ENCODE results near the gene ADSS2.

Gene ADSS2

DNA sequence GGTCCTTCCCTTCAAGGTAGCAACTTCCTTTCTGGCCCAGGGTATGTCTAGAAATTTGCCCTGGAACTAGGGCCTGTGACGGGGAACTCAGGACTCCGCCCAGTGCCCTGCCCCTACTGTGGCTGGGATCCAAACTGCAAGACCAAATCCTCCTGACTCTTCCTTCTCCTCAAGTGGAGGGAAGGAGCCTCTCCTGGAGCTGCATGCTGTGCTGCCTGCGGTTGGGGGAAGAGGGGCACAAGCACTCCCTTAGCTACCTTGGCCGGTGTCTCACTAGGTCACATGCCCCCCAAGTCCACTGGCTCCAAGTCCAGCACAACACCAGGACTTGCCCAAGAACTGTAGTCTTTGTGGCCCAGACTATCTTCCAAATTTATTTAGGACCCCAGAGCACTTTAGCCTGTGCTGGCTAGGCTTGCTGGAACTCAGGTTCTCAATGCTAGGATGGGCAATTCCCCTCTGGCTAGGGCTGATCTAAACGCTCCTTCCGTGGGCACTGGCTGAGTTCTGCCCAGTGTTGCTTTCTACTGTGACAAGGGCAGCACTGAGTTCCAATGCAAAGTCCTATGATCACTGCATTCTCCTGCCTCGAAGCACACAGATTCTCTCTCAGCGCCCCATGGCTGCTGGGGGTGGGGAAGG lies 12.2 kb downstream of the ADSS2 start:
- peaks cover 18% of the 10 kb centered on the region for H4K20me1 ChIP-seq (ENCODE audit: insufficient read depth, low read length, poor library complexity, severe bottlenecking)
- TF ChIP-seq CTCF (conservative IDR thresholded peaks at IDR 0.05; ENCODE audit: low read length) (no peak), EZH2phosphoT487 (IDR thresholded peaks at IDR 0.05; ENCODE audit: borderline replicate concordance) (no peak)
- H3K79me2 ChIP-seq (ENCODE audit: insufficient read depth, low read length), result peaks cover 53% of the 10 kb centered on the region
- peaks cover 10% of the 10 kb centered on the region for H3K4me1 ChIP-seq (ENCODE audit: insufficient read depth, low read length, poor library complexity, severe bottlenecking)
- no peak overlapping the region for H2AFZ ChIP-seq (ENCODE audit: low read length)
- H3K9ac ChIP-seq (ENCODE audit: low read depth, low read length, poor library complexity, severe bottlenecking), result no peak overlapping the region
- no peaks in the 10 kb centered on the region for H3K27me3 ChIP-seq (ENCODE audit: insufficient read depth, low read length, poor library complexity, severe bottlenecking)
- H3K4me3 ChIP-seq (ENCODE audit: low read length, poor library complexity, severe bottlenecking), result no peak overlapping the region
- peaks cover 23% of the 10 kb centered on the region; the same call in 1 of the 2 replicates for H3K36me3 ChIP-seq (ENCODE audit: insufficient read depth, low read length)
- no peaks in the 10 kb centered on the region for H3K9me2 ChIP-seq (replicated peaks; ENCODE audit: low read depth, low read length)
- H3K4me2 ChIP-seq (ENCODE audit: low read depth, low read length, poor library complexity, severe bottlenecking), result no peak overlapping the region
- no peaks in the 10 kb centered on the region for H3K9me3 ChIP-seq (ENCODE audit: insufficient read depth, low read depth, low read length)
- no peaks in the 10 kb centered on the region for H3F3A ChIP-seq (ENCODE audit: low read depth)

- TF ChIP-seq CTCF (conservative IDR thresholded peaks at IDR 0.05; ENCODE audit: low read length) (no peak), EZH2phosphoT487 (IDR thresholded peaks at IDR 0.05; ENCODE audit: borderline replicate concordance) (no peak)
- peaks cover 39% of the 10 kb centered on the region; the same call in 1 of the 2 replicates for H3K36me3 ChIP-seq (ENCODE audit: insufficient read depth, low read length)
Measured at GRCh38 chr1:244437086-244437468, 14.6 kb downstream of the ADSS2 start.

GRCh38 chr1:244436336-244437085 lies 15.2 kb downstream of the ADSS2 start:
- H3K4me2 ChIP-seq (ENCODE audit: low read depth, low read length, poor library complexity, severe bottlenecking), result no peak overlapping the region
- peaks cover 7% of the 10 kb centered on the region for H4K20me1 ChIP-seq (ENCODE audit: insufficient read depth, low read length, poor library complexity, severe bottlenecking)
- H3F3A ChIP-seq (ENCODE audit: low read depth), result no peaks in the 10 kb centered on the region
- H3K79me2 ChIP-seq (ENCODE audit: insufficient read depth, low read length), result peaks cover 26% of the 10 kb centered on the region
- peaks cover 44% of the 10 kb centered on the region; the same call in 1 of the 2 replicates for H3K36me3 ChIP-seq (ENCODE audit: insufficient read depth, low read length)
- H3K9me2 ChIP-seq (replicated peaks; ENCODE audit: low read depth, low read length), result no peaks in the 10 kb centered on the region
- no peak overlapping the region for H3K9ac ChIP-seq (ENCODE audit: low read depth, low read length, poor library complexity, severe bottlenecking)
- H3K9me3 ChIP-seq (ENCODE audit: insufficient read depth, low read depth, low read length), result no peaks in the 10 kb centered on the region
- no peak for TF ChIP-seq CTCF (conservative IDR thresholded peaks at IDR 0.05; ENCODE audit: low read length)
- TF ChIP-seq EZH2phosphoT487 (IDR thresholded peaks at IDR 0.05; ENCODE audit: borderline replicate concordance), result no peak
- H3K4me1 ChIP-seq (ENCODE audit: insufficient read depth, low read length, poor library complexity, severe bottlenecking), result peaks cover 10% of the 10 kb centered on the region
- H3K4me3 ChIP-seq (ENCODE audit: low read length, poor library complexity, severe bottlenecking), result no peak overlapping the region
- H3K27me3 ChIP-seq (ENCODE audit: insufficient read depth, low read length, poor library complexity, severe bottlenecking), result no peaks in the 10 kb centered on the region
- H2AFZ ChIP-seq (ENCODE audit: low read length), result no peak overlapping the region

More at GRCh38 chr1:244437086-244437468, 14.6 kb downstream of the ADSS2 start:
- peaks cover 7% of the 10 kb centered on the region for H4K20me1 ChIP-seq (ENCODE audit: insufficient read depth, low read length, poor library complexity, severe bottlenecking)
- H3K4me1 ChIP-seq (ENCODE audit: insufficient read depth, low read length, poor library complexity, severe bottlenecking), result peaks cover 10% of the 10 kb centered on the region
- no peaks in the 10 kb centered on the region for H3K9me2 ChIP-seq (replicated peaks; ENCODE audit: low read depth, low read length)
- H3F3A ChIP-seq (ENCODE audit: low read depth), result no peaks in the 10 kb centered on the region
- no peaks in the 10 kb centered on the region for H3K27me3 ChIP-seq (ENCODE audit: insufficient read depth, low read length, poor library complexity, severe bottlenecking)
- no peak overlapping the region for H3K4me2 ChIP-seq (ENCODE audit: low read depth, low read length, poor library complexity, severe bottlenecking)
- no peak overlapping the region for H2AFZ ChIP-seq (ENCODE audit: low read length)
- H3K9me3 ChIP-seq (ENCODE audit: insufficient read depth, low read depth, low read length), result no peaks in the 10 kb centered on the region
- H3K79me2 ChIP-seq (ENCODE audit: insufficient read depth, low read length), result peaks cover 32% of the 10 kb centered on the region
- no peak overlapping the region for H3K9ac ChIP-seq (ENCODE audit: low read depth, low read length, poor library complexity, severe bottlenecking)
- H3K4me3 ChIP-seq (ENCODE audit: low read length, poor library complexity, severe bottlenecking), result no peak overlapping the region

Measured in Loucy (cell line).